Activated T-helper 17 cell treated with anti-CD3 and anti-CD28 coated beads, Interleukin-2, amount 50 U/mL, for 72 hours (primary cell): ENCODE results near the gene ZNF385B. TPM values are rescaled to one million over a fixed set of nuclear protein-coding genes. Genes with fewer than 3 reads are reported as not detected.

Source experiments
- ATAC-seq: fragments of 150-1000 bp; cut with Tn5 transposase; replicated peaks from 2 replicates; pipeline ENCODE4 v1.10.0; 2021; ENCODE audit warnings: mild to moderate bottlenecking, moderate library complexity
- H3K27ac Mint-ChIP-seq: one replicate; pipeline ENCODE4 v1.8.0; 2022; ENCODE audit warnings: mixed read lengths
- H3K27me3 Mint-ChIP-seq: one replicate; pipeline ENCODE4 v1.8.0; 2022; ENCODE audit warnings: mixed read lengths
- H3K36me3 Mint-ChIP-seq: one replicate; pipeline ENCODE4 v1.8.0; 2022; ENCODE audit warnings: low read depth, mild to moderate bottlenecking, mixed read lengths
- H3K4me1 Mint-ChIP-seq: one replicate; pipeline ENCODE4 v1.8.0; 2022; ENCODE audit warnings: mixed read lengths
- H3K4me3 Mint-ChIP-seq: one replicate; pipeline ENCODE4 v1.8.0; 2022; ENCODE audit warnings: mild to moderate bottlenecking, mixed read lengths
- H3K9me3 Mint-ChIP-seq: one replicate; pipeline ENCODE4 v1.8.0; 2022; ENCODE audit warnings: mixed read lengths
- total RNA-seq, 2 donors: library from RNA; stranded (reverse); gene quantifications; one replicate each; pipeline ENCODE4 v1.2.3, GENCODE V29; 2022

Gene ZNF385B
- total RNA-seq, 2 donors from 2014 or later = not detected

DNA sequence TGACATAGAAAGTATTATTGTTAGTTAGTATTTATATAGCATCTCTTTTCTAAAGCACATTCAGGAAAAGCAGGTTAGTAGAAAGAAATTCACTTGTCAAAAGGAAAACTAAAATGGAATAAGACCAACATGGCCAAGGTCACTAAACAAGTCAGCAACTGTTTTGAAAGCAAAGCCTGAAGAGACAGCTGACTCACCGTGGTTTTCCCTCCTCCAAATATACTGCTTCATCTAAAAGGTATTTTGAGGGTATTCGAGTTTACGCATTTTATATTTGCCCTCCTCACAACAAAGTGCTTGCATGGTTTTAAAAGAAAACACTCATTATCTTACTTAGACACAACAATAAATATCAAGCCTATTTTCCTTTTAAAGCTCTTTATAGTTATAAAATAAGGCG is 24.0 kb downstream of the ZNF385B start:
- Mint-ChIP-seq H3K9me3 (no peaks in the 10 kb centered on the region), H3K27me3 (peaks cover 5% of the 10 kb centered on the region), H3K27ac (no peak overlapping the region), H3K4me3 (no peak overlapping the region), H3K36me3 (no peaks in the 10 kb centered on the region), H3K4me1 (no peaks in the 10 kb centered on the region)
- ATAC-seq = no peak

DNA sequence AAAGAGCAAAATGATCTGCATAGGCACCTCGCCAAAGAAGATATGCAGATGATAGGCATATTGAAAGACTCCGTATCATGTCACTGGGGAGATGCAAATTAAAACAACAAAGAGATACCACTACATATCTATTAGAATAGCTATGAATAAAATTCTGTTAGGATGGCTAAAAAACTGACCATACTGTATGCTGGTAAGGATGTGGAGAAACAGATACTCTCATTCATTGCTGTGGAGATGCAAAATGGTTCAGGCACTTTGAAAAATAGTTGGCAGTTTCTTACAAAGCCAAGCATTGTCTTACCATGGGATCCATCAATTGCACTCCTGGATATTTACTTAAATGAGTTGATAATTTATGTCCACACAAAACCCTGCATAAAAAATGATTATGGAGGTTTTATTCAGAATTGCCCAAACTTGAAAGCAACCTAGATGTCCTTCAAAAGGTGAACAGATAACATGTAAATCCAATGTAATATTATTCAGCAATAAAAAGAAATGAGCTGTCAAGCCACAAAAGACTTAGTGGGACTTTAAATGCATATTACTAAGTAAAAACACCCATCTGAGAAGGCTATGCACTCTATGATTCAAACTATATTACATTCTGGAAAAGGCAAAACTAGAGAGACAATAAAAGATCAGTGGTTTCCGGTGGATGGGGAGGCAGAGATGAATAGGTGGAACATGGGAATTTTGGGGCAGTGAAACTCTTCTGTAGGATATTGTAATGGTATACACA is 31.2 kb downstream of the ZNF385B start:
- Mint-ChIP-seq H3K36me3 (no peaks in the 10 kb centered on the region), H3K27me3 (peaks cover 21% of the 10 kb centered on the region), H3K9me3 (no peaks in the 10 kb centered on the region), H3K27ac (no peak overlapping the region), H3K4me3 (no peak overlapping the region), H3K4me1 (no peaks in the 10 kb centered on the region)
- ATAC-seq = no peak

DNA sequence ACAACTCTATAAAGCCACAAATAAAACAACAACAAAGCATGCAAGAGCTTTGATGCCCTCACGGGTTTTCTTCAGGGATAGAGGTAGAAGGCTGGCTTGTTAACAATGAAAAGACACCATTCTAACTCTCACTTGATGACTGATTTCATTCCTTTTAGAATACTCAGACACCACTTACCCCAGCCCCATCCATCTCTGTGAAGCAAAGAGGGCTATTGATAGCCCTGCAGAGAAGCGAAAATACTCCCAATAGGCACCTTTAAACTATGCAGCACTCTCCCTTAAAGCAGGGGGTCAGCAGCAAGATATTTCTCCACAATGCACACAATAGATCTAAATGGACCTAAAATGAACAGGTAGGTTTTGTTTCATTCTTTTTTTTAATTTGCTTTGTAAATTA is 35.1 kb downstream of the ZNF385B start:
- Mint-ChIP-seq H3K4me1 (no peaks in the 10 kb centered on the region), H3K4me3 (no peak overlapping the region), H3K9me3 (no peaks in the 10 kb centered on the region), H3K27me3 (peaks cover 17% of the 10 kb centered on the region), H3K36me3 (no peaks in the 10 kb centered on the region), H3K27ac (no peak overlapping the region)
- no peak for ATAC-seq

DNA sequence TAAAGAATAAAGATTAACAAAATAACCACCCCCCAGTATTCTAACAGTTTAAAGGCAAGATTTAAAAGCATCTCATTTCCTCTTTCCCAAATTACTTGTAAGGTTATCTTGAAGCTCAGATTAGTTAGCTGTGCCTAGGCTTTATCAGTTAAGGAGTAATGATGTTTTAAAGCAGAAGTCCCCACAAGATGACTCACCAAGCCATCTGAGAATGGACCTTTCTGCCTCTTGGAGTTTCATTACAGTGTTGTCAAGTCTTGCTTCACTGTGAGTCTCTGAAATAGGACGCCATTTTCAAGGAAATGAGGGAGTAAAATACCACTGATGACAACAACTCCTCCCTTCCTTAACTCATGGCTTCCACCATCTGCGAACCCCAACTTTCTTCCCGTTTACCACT is 35.9 kb downstream of the ZNF385B start:
- no peak overlapping the region for H3K4me3 Mint-ChIP-seq
- no peaks in the 10 kb centered on the region for H3K9me3 Mint-ChIP-seq
- H3K4me1 Mint-ChIP-seq = no peaks in the 10 kb centered on the region
- H3K27ac Mint-ChIP-seq = no peak overlapping the region
- ATAC-seq = no peak
- no peaks in the 10 kb centered on the region for H3K36me3 Mint-ChIP-seq
- peaks cover 14% of the 10 kb centered on the region for H3K27me3 Mint-ChIP-seq

DNA sequence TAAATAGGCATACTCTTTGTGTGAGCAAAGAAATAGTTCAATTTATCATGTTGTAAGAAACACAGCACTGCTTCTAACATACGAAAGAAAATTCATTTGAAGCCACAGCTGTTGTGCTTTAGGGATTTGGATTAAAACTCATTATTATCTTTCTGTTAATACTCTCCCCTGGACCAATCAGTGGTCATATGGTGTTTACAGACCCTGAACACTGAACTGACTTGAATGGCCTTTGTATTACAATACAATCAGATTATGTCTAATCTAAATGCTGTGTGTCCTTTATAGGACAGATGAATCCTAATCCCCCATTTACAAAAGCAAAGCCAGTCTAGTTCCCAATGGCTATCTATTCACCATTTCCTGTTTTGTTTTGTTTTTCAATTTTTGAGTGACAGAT is 36.5 kb downstream of the ZNF385B start:
- no peaks in the 10 kb centered on the region for H3K9me3 Mint-ChIP-seq
- H3K4me1 Mint-ChIP-seq = no peaks in the 10 kb centered on the region
- no peak overlapping the region for H3K27ac Mint-ChIP-seq

DNA sequence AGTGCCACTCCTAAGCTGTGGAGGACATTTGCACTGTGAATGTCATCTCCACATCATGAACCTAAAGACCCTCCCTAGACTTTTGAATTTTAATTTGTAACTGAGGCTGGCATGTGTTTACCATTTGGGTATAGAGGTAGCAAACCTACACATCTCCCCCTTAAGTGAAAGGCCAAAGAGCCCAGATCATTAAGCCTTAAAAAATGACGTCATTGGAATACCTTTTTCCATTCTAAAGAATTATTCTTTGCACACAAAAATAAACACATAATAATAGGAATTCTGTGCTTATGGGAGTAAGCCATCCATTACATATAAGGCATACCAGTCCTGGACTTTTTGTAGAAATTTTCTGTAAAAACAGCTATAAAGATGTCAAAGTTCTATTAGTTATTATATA is 38.9 kb downstream of the ZNF385B start:
- Mint-ChIP-seq H3K9me3 (no peaks in the 10 kb centered on the region), H3K27me3 (peaks cover 12% of the 10 kb centered on the region), H3K4me1 (no peaks in the 10 kb centered on the region), H3K36me3 (no peaks in the 10 kb centered on the region), H3K4me3 (no peak overlapping the region), H3K27ac (no peak overlapping the region)
- no peak for ATAC-seq

More for the DNA sequence above, 36.5 kb downstream of the ZNF385B start:
- Mint-ChIP-seq H3K4me3 (no peak overlapping the region), H3K36me3 (no peaks in the 10 kb centered on the region), H3K27me3 (peaks cover 12% of the 10 kb centered on the region)
- ATAC-seq = no peak

DNA sequence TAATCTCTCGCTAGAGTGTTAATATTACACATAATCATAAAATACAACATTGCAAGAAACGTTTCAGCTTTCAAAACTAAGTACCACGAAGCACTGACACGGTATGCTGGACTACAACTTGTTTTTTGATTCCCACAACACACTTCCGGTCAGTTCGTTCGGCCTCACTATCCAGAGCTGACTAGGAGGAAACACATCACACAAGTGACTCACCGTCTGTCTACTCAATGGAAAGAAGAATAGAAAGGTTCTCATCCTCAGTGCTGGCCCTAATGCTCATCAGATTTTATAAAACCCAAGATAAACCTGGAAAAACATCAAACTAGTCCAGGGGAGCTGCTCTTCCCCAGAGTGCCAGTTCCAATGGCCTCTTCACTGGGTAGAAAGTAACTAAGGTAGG is 42.9 kb downstream of the ZNF385B start:
- Mint-ChIP-seq H3K4me1 (no peaks in the 10 kb centered on the region), H3K9me3 (no peaks in the 10 kb centered on the region), H3K27ac (no peak overlapping the region), H3K4me3 (no peak overlapping the region), H3K36me3 (no peaks in the 10 kb centered on the region), H3K27me3 (peaks cover 3% of the 10 kb centered on the region)
- no peak for ATAC-seq

DNA sequence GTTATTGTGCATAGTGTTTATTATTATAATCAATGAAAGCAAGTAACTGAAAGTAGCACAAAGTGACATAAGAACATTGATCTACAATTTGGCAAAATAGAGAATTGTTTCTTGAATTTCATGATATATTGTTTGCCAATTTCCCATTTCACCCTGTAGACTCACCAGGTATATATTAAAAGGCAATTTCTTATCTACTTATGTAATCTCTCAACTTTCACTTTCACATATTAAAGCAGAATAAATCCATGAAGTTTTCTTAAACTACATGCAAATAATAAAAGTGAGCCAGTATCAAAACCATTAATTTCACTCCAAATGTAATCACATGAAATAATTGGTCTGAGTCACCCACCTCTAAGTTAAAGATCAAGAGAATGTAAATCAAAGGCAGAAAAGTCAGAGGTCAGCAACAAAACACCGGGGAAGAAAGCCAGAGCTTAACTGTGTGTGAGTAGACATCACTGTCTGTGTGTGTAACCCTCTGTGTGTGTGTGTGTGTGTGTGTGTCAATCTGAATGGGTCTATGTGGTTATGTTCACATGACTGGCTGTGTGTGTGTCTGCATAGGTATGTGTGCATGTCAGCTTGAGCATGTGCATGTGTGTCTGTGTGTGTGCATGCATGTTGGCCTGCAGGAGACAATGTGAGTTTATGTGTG is 44.1 kb downstream of the ZNF385B start:
- no peak overlapping the region for H3K27ac Mint-ChIP-seq
- no peaks in the 10 kb centered on the region for H3K9me3 Mint-ChIP-seq
- no peaks in the 10 kb centered on the region for H3K36me3 Mint-ChIP-seq
- no peak overlapping the region for H3K4me3 Mint-ChIP-seq
- H3K27me3 Mint-ChIP-seq = peaks cover 3% of the 10 kb centered on the region
- no peak for ATAC-seq
- H3K4me1 Mint-ChIP-seq = no peaks in the 10 kb centered on the region

DNA sequence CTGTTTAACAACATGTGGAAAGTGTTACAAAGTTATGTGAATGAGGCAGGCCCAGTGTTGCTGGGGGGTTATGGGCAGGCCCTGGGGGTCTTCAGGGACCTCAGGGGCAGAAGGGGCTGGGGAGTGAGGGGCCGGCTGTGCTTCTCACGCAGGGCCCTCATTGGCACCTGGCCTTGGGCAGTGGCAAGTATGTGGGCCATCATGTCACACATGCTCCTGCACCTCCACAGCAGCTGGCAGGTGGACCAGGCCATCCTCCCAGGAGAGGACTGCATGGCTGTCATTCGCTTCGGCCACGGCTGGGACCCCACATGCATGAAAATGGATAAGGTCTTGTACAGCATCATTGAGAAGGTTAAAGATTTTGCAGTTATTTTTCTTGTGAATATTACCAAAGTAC is 47.4 kb downstream of the ZNF385B start:
- Mint-ChIP-seq H3K4me3 (no peak overlapping the region), H3K4me1 (no peaks in the 10 kb centered on the region), H3K27ac (no peak overlapping the region), H3K36me3 (no peaks in the 10 kb centered on the region), H3K9me3 (no peaks in the 10 kb centered on the region), H3K27me3 (peaks cover 3% of the 10 kb centered on the region)
- ATAC-seq = no peak

DNA sequence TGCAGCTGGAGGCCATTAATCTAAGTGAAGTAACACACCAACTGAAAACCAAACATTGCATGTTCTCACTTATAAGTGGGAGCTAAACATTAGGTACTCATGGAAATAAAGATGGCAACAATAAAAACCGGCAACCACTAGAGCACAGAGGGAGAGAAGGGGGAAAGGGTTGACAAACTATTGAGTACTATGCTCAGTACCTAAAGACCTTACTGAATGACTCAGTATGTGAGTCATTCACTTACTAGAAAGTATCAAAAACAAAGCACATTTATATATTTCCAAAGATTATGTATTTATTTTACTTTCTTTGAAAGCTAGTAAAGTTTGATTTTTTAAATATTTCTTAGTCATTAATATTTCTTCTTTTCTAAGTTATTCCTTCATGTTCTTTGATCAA is 48.9 kb downstream of the ZNF385B start:
- no peak overlapping the region for H3K27ac Mint-ChIP-seq
- no peaks in the 10 kb centered on the region for H3K27me3 Mint-ChIP-seq
- no peak overlapping the region for H3K4me3 Mint-ChIP-seq
- H3K36me3 Mint-ChIP-seq = no peaks in the 10 kb centered on the region
- H3K4me1 Mint-ChIP-seq = no peaks in the 10 kb centered on the region
- ATAC-seq = no peak
- H3K9me3 Mint-ChIP-seq = no peaks in the 10 kb centered on the region

DNA sequence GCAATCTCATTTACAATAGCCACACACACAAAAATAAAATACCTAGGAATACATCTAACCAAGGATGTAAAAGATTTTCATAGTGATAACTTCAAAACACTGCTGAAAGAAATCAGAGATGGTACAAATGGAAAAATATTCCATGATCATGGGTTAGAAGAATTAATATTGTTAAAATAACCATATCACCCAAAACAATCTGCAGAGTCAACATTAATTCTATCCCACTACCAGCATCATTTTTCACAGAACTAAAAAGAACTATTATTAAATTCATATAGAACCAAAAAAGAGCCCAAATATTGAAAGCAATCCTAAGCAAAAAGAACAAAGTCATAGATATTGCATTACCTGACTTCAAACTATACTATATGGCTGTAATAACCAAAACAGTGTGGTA is 50.4 kb downstream of the ZNF385B start:
- Mint-ChIP-seq H3K36me3 (no peaks in the 10 kb centered on the region), H3K27ac (no peak overlapping the region), H3K27me3 (no peaks in the 10 kb centered on the region), H3K4me1 (no peaks in the 10 kb centered on the region), H3K9me3 (peaks cover 4% of the 10 kb centered on the region), H3K4me3 (no peak overlapping the region)
- ATAC-seq = no peak

DNA sequence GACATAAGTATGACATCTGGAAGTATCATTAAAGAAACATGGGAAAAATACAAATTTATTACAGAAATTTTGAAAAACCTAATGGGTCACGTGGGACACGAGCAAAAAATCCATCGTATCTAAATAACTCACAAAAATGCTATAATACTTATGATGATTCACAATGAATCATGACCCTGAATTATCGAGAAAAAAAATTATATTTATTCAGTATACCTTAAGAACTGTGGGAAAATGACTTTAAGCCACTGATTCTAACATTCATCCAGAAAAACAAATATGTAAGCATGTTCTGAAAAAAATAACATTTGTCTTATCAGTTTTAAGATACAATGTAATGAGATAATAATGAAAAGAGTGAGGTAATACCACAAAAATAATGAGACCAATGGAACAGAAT is 51.8 kb downstream of the ZNF385B start:
- H3K9me3 Mint-ChIP-seq = peaks cover 4% of the 10 kb centered on the region
- H3K36me3 Mint-ChIP-seq = no peaks in the 10 kb centered on the region
- H3K4me1 Mint-ChIP-seq = no peaks in the 10 kb centered on the region
- no peaks in the 10 kb centered on the region for H3K27me3 Mint-ChIP-seq
- H3K4me3 Mint-ChIP-seq = no peak overlapping the region
- H3K27ac Mint-ChIP-seq = no peak overlapping the region
- no peak for ATAC-seq

DNA sequence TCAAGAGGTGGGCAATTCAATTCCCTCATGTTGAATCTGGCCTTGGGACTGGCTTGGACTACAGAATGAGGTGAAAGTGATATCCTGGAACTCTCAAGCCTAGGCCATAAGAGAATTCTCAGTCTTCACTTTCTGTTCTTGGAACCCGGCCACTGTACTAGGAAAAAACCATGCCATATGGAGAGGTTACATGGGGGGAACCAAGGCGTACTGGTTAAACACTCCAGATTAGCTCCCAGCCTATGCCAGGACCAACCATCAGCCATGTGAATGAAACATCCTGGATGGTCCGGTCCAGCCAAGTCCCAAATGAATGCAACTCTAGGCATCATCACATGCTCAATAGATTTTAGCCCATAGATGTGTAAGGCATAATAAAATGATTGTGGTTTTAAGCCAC is 56.4 kb downstream of the ZNF385B start:
- Mint-ChIP-seq H3K9me3 (peaks cover 4% of the 10 kb centered on the region), H3K4me3 (no peak overlapping the region), H3K27me3 (peaks cover 7% of the 10 kb centered on the region), H3K27ac (no peak overlapping the region), H3K4me1 (no peaks in the 10 kb centered on the region), H3K36me3 (no peaks in the 10 kb centered on the region)
- no peak for ATAC-seq

DNA sequence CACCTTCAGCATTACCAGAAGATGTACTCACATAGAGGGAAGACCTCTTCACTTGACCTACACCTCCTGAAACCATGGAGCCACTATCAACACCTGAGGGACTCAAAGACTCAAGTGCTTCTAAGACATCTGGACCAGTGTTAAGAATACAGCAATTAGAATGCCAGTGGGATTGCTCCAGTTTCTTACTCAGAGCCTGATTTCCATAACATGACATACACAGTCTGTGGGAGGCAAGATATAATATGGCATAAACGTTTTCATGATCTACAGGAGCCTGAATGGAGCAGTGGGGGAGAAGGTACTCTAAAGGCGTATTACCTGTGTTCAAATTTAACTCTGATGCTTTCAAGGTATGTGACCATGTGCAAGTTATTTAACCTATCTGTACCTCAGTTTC is 57.2 kb downstream of the ZNF385B start:
- no peak for ATAC-seq
- peaks cover 7% of the 10 kb centered on the region for H3K27me3 Mint-ChIP-seq
- no peaks in the 10 kb centered on the region for H3K4me1 Mint-ChIP-seq
- H3K4me3 Mint-ChIP-seq = no peak overlapping the region
- no peaks in the 10 kb centered on the region for H3K36me3 Mint-ChIP-seq
- H3K27ac Mint-ChIP-seq = no peak overlapping the region
- peaks cover 4% of the 10 kb centered on the region for H3K9me3 Mint-ChIP-seq

DNA sequence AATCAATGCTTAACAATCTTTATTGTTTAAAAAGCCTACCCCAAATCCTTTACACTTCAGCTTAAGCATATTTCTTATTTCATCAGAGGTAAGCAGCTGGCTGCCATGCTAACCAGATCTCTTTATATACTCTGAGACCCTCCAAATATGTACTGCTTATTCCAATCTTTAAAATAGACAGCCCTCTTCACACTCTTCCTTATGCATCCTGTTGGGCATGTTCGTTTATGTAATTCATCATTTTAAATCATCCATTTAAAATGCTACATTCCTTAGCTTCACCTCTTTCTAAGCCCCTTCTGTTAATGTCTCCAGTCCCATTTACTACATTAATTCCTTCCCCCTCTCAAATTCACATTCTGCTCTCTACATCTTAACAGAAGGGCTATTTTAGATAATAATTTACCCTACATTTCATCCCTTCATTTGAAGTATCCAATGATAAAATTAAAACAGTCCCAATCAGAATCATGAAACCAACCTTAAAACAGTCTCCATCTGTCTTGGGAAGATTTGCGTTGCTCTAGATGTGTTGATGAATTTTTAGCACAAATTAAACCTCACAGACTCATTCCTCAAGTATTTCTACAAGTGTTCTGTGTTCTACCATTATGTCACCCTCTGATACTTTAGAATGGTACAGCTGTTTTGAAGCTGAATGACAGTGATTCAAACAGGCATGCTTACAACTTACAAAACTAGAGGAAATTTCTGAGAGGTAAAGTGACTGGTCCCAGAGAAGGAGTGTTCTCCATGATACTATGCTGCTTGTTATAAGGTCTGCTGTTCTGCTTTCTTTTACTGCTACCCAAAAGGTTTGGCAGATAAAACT is 59.1 kb downstream of the ZNF385B start:
- peaks cover 7% of the 10 kb centered on the region for H3K27me3 Mint-ChIP-seq
- ATAC-seq = no peak
- H3K9me3 Mint-ChIP-seq = peaks cover 4% of the 10 kb centered on the region
- H3K27ac Mint-ChIP-seq = no peak overlapping the region
- no peaks in the 10 kb centered on the region for H3K4me1 Mint-ChIP-seq
- no peak overlapping the region for H3K4me3 Mint-ChIP-seq
- no peaks in the 10 kb centered on the region for H3K36me3 Mint-ChIP-seq
